ENCODE data around the gene TGFBR3. TPM values are rescaled to one million over a fixed set of nuclear protein-coding genes. Genes with fewer than 3 reads are reported as not detected.
A peak's percentile ranks its signal among the peaks of the same experiment; 100 is the strongest.

Gene TGFBR3
- total and polyA plus RNA-seq, 10 donors = 5.2 to 254 (median 166) TPM

DNA sequence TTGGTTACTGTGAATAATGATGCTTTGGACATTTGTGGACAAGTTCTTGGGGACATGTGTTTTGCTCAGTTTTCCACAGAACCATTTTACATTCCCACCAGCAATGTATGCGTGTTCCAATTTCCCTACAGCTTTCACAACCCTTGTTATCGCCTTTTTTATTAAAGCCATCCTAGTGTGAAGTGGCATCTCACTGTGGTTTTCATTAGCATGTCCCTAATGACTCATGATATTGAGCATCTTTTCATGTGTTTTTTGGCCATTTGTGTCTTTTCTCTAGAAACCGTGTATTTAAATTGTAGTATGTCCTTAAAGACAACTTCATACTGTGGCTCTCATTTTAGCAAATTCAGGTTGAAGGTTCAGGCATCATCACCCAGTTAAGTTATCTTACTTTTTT is 132.1 kb downstream of the TGFBR3 start:
- no peak for DNase-seq
- H3K27me3 ChIP-seq (replicated peaks in 1 of 7) = no peaks in the 10 kb centered on the region
- WGBS, 5 donors = 38 to 77% (median 70%) methylated on average over 3 of the region's 3 CpGs
- peak overlapping the region in 2 of 8 donors; percentile 14 to 32 for H3K27ac ChIP-seq
- TF ChIP-seq POLR2AphosphoS5 (IDR thresholded peaks at IDR 0.05) = no peak
- TF ChIP-seq, protein P1, sequence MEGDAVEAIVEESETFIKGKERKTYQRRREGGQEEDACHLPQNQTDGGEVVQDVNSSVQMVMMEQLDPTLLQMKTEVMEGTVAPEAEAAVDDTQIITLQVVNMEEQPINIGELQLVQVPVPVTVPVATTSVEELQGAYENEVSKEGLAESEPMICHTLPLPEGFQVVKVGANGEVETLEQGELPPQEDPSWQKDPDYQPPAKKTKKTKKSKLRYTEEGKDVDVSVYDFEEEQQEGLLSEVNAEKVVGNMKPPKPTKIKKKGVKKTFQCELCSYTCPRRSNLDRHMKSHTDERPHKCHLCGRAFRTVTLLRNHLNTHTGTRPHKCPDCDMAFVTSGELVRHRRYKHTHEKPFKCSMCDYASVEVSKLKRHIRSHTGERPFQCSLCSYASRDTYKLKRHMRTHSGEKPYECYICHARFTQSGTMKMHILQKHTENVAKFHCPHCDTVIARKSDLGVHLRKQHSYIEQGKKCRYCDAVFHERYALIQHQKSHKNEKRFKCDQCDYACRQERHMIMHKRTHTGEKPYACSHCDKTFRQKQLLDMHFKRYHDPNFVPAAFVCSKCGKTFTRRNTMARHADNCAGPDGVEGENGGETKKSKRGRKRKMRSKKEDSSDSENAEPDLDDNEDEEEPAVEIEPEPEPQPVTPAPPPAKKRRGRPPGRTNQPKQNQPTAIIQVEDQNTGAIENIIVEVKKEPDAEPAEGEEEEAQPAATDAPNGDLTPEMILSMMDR (IDR thresholded peaks at IDR 0.05 in 8 of 11, conservative IDR thresholded peaks at IDR 0.05 in 3 of 11) = no peak
- TF ChIP-seq POLR2A (IDR thresholded peaks at IDR 0.05) = no peak
- H3K4me3 ChIP-seq = no peak overlapping the region
- peaks cover 7 to 73% (median 31%) of the 10 kb centered on the region in 6 donors for H3K4me1 ChIP-seq
- intact Hi-C loops (cut with DNase I; ENCODE audit: low total_unique reads) = no loop called here
- H3K36me3 ChIP-seq = peaks cover 0 to 25% (median 3%) of the 10 kb centered on the region in 6 donors
- no peaks in the 10 kb centered on the region for H3K9me3 ChIP-seq

DNA sequence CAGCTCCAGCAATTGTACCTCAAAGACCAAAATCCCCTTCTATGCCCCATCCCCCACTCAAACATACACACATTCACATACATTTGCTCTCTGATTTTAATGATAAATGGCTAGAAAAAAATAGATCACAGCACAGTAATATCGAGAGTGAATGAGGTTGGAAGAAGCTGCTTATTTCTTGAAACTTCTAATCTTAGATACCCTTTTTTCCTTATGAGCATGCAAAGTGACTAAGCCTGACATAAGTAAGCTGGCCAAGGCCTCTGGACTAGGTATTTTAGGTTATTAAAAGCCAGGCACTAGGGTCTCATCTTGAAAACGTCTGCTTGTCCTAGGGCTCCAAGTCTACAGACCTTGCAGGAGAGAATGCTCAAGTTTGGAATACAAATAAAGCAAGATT is 133.6 kb downstream of the TGFBR3 start:
- peaks cover 7 to 77% (median 33%) of the 10 kb centered on the region in 6 donors for H3K4me1 ChIP-seq
- no peaks in the 10 kb centered on the region for H3K27me3 ChIP-seq (replicated peaks in 1 of 7)
- intact Hi-C loops (cut with DNase I; ENCODE audit: low total_unique reads) = no loop called here
- no peak for DNase-seq
- TF ChIP-seq POLR2AphosphoS5 (IDR thresholded peaks at IDR 0.05) (no peak), POLR2A (IDR thresholded peaks at IDR 0.05) (no peak)
- TF ChIP-seq, protein P1 (IDR thresholded peaks at IDR 0.05 in 8 of 11, conservative IDR thresholded peaks at IDR 0.05 in 3 of 11) = no peak
- 59 to 74% (median 63%) methylated on average over 2 of the region's 2 CpGs for WGBS, 5 donors
- H3K4me3 ChIP-seq = no peak overlapping the region
- H3K9me3 ChIP-seq = no peaks in the 10 kb centered on the region
- H3K36me3 ChIP-seq = peaks cover 0 to 10% (median 0%) of the 10 kb centered on the region in 6 donors
- H3K27ac ChIP-seq = peak overlapping the region in 4 of 8 donors; percentile 24 to 64 (median 46)

DNA sequence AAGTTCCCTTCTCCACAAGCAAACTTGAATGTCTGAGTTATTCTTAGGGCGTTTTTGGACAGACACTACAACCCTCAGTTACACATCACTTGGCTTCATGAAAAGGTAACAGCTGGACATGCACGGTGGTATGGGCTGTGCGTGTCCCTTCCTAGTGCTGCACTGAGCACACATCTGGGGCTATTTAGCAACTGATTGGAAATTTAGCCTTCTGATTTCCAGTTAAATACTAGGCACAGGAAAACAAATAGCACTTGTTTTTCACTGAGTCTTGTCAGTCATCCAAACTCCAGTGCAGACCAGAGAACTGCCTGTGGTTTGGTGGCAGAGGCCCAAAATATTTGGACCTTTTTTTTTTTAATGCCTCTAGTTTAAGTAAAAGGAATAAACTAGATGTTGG is 134.7 kb downstream of the TGFBR3 start:
- Histone ChIP-seq H3K27me3 (replicated peaks in 1 of 7) (no peaks in the 10 kb centered on the region), H3K27ac (peak overlapping the region in 7 of 8 donors; percentile 9 to 64 (median 37))

DNA sequence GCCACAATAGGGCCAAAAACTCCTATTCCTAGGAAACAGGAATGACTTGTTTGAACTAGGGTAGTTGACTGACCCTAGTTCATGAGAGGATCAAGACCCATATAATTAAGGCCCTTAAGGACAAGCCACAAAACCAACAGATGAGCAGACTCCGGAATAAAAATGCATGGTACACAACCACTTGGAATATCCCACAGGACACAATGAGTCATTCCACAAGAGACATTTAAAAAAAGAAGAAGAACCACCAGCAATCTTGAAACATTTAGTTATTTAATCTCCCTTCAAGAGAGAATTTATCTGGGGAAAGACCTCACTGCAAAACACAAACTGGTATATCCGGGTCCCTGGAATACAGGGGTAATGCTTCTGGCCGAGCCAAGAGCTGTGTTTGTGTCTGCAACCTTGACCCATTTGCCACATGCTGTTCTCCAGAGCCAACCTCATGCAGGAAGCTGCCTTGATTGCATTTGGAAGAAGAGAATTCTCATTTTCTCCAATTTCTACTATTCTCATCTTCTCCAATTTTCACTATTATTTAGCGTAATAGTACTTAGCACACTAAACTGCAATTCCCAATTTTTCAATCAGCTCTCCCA is 135.5 kb downstream of the TGFBR3 start:
- Histone ChIP-seq H3K36me3 (peaks cover 0 to 4% (median 0%) of the 10 kb centered on the region in 6 donors), H3K4me3 (no peak overlapping the region), H3K9me3 (peaks cover 0 to 5% (median 0%) of the 10 kb centered on the region in 8 donors), H3K4me1 (peaks cover 8 to 81% (median 40%) of the 10 kb centered on the region in 6 donors), H3K27me3 (replicated peaks in 1 of 7) (no peaks in the 10 kb centered on the region), H3K27ac (peak overlapping the region in 7 of 8 donors; percentile 9 to 64 (median 34))
- TF ChIP-seq POLR2AphosphoS5 (IDR thresholded peaks at IDR 0.05) (no peak), POLR2A (IDR thresholded peaks at IDR 0.05) (no peak)
- TF ChIP-seq, protein P1 (IDR thresholded peaks at IDR 0.05 in 8 of 11, conservative IDR thresholded peaks at IDR 0.05 in 3 of 11) = no peak
- intact Hi-C loops (cut with DNase I; ENCODE audit: low total_unique reads) = no loop called here
- 57 to 85% (median 74%) methylated on average over 4 of the region's 4 CpGs for WGBS, 5 donors
- no peak for DNase-seq

More for the DNA sequence above, 134.7 kb downstream of the TGFBR3 start:
- Histone ChIP-seq H3K4me3 (no peak overlapping the region), H3K36me3 (peaks cover 0 to 5% (median 0%) of the 10 kb centered on the region in 6 donors), H3K9me3 (peaks cover 0 to 5% (median 0%) of the 10 kb centered on the region in 8 donors), H3K4me1 (peaks cover 7 to 81% (median 38%) of the 10 kb centered on the region in 6 donors)
- intact Hi-C loops (cut with DNase I; ENCODE audit: low total_unique reads) = no loop called here
- TF ChIP-seq, protein P1 (IDR thresholded peaks at IDR 0.05 in 8 of 11, conservative IDR thresholded peaks at IDR 0.05 in 3 of 11) = no peak
- peak in 1 of 3 donors; percentile 40 for TF ChIP-seq POLR2AphosphoS5 (IDR thresholded peaks at IDR 0.05)
- WGBS, 5 donors = 56 to 73% (median 65%) methylated on average over 3 of the region's 3 CpGs
- DNase-seq = no peak
